H1 (cell line): ENCODE data around the gene TCEA2. TPM values are rescaled to one million over a fixed set of nuclear protein-coding genes. Genes with fewer than 3 reads are reported as not detected.

Source experiments
- CTCF ChIA-PET: fragments of 300-600 bp; sonication (Branson Sonifier 250); formaldehyde crosslinking; loops from one replicate; lab custom pipeline; 2021; ENCODE audit not compliant: partially characterized antibody; lab: Charles Lee
- POLR2A ChIA-PET: fragments of 300-600 bp; sonication (Branson Sonifier 250); formaldehyde crosslinking; loops from one replicate; lab custom pipeline; 2021; ENCODE audit warnings: inconsistent platforms; ENCODE audit not compliant: partially characterized antibody; lab: Charles Lee
- DNase-seq, 2 experiments: peaks; one replicate each; pipeline versions ENCODE4 v3.0.0 to v3.0.0-alpha.2; 2010 to 2022; ENCODE audit warnings: low spot score in 2 of 2, low read depth in 1 of 2, mixed read lengths in 1 of 2
- FAIRE-seq: peaks from 2 replicates; lab custom pipeline; 2011; peaks lifted over from hg19 to GRCh38; lab: Jason Lieb, UNC
- H2AFZ ChIP-seq: 2 replicates; pipeline ENCODE4 v1.8.1; 2012; ENCODE audit warnings: low read length, inconsistent platforms
- H2AK5ac ChIP-seq: 2 replicates; pipeline ENCODE4 v1.6.1; 2013; ENCODE audit warnings: low read depth, low read length
- H2BK120ac ChIP-seq: replicated peaks from 2 replicates; pipeline ENCODE3; 2013; ENCODE audit warnings: low read depth, low read length, inconsistent platforms
- H2BK12ac ChIP-seq: 2 replicates; pipeline ENCODE4 v1.6.1; 2013; ENCODE audit warnings: low read depth, low read length
- H2BK15ac ChIP-seq: 2 replicates; pipeline ENCODE4 v1.6.1; 2013; ENCODE audit warnings: low read length
- H2BK20ac ChIP-seq: 2 replicates; pipeline ENCODE4 v1.6.1; 2013; ENCODE audit warnings: low read length
- H2BK5ac ChIP-seq: 2 replicates; pipeline ENCODE4 v1.6.1; 2013; ENCODE audit warnings: low read depth, low read length
- H3K14ac ChIP-seq: 2 replicates; pipeline ENCODE4 v1.6.1; 2013; ENCODE audit warnings: inconsistent platforms; ENCODE audit not compliant: insufficient read length
- H3K18ac ChIP-seq: 2 replicates; pipeline ENCODE4 v1.6.1; 2013; ENCODE audit warnings: low read length; ENCODE audit errors: extremely low read depth
- H3K23ac ChIP-seq: 2 replicates; pipeline ENCODE4 v1.6.1; 2013; ENCODE audit warnings: inconsistent platforms; ENCODE audit not compliant: insufficient read length
- H3K23me2 ChIP-seq: 2 replicates; pipeline ENCODE4 v1.6.1; 2013; ENCODE audit warnings: low read depth, low read length
- H3K27ac ChIP-seq: 2 replicates; pipeline ENCODE4 v1.6.1; 2011; ENCODE audit warnings: low read depth, low read length, inconsistent platforms
- H3K27me3 ChIP-seq, 4 experiments: replicated peaks in 1 of 4; 1 replicate in 1 of 4; 2 replicates in 3 of 4; pipeline versions ENCODE4 v1.6.1 to v1.8.1; 2011 to 2013; ENCODE audit warnings: low read length in 3 of 4, mild to moderate bottlenecking in 3 of 4, inconsistent platforms in 2 of 4, mixed read lengths in 2 of 4, moderate library complexity in 1 of 4; ENCODE audit not compliant: control insufficient read depth in 3 of 4, insufficient read depth in 3 of 4; ENCODE audit errors: extremely low read depth in 1 of 4
- H3K36me3 ChIP-seq, 4 experiments: 2 replicates each; pipeline versions ENCODE4 v1.6.1 to v1.8.1; 2011 to 2013; ENCODE audit warnings: mild to moderate bottlenecking in 4 of 4, low read length in 3 of 4, moderate library complexity in 2 of 4, control low read depth in 1 of 4, inconsistent platforms in 1 of 4; ENCODE audit not compliant: insufficient read depth in 4 of 4, control insufficient read depth in 2 of 4
- H3K4ac ChIP-seq: replicated peaks from 2 replicates; pipeline ENCODE3; 2013; ENCODE audit warnings: low read length, low read depth, mixed read lengths, inconsistent platforms; ENCODE audit not compliant: insufficient read length
- H3K4me1 ChIP-seq, 4 experiments: replicated peaks in 1 of 4; 1 replicate in 1 of 4; 2 replicates in 3 of 4; pipeline versions ENCODE4 v1.6.1 to v1.8.1; 2011 to 2013; ENCODE audit warnings: low read length in 3 of 4, inconsistent platforms in 2 of 4, mixed read lengths in 1 of 4; ENCODE audit not compliant: insufficient read depth in 4 of 4, control insufficient read depth in 3 of 4
- H3K4me2 ChIP-seq, 2 experiments: 2 replicates each; pipeline versions ENCODE4 v1.6.1 to v1.8.1; 2011 to 2013; ENCODE audit warnings: low read depth in 2 of 2, low read length in 2 of 2, control low read depth in 1 of 2, inconsistent platforms in 1 of 2, mild to moderate bottlenecking in 1 of 2; ENCODE audit not compliant: insufficient read depth in 1 of 2
- H3K4me3 ChIP-seq, 4 experiments: fragments of 200-600, 300-600 bp in 1 of 4; sonication (generic), shearing (Covaris generic), sonication (Bioruptor Twin) in 1 of 4; 2 replicates each; pipeline versions ENCODE4 v1.5.1 to v1.8.1; 2011 to 2016; ENCODE audit warnings: low read length in 4 of 4, low read depth in 3 of 4, control low read depth in 2 of 4, inconsistent platforms in 2 of 4, mild to moderate bottlenecking in 2 of 4, mixed read lengths in 1 of 4, moderate library complexity in 1 of 4; ENCODE audit not compliant: insufficient read depth in 2 of 4; ENCODE audit errors: extremely low read depth in 1 of 4
- H3K56ac ChIP-seq: replicated peaks from 2 replicates; pipeline ENCODE3; 2013; ENCODE audit warnings: low read depth, mild to moderate bottlenecking, mixed read lengths, low read length, inconsistent platforms; ENCODE audit not compliant: insufficient read length
- H3K79me1 ChIP-seq: 2 replicates; pipeline ENCODE4 v1.6.1; 2013; ENCODE audit warnings: low read depth, low read length, control low read depth
- H3K79me2 ChIP-seq, 2 experiments: 2 replicates each; pipeline versions ENCODE4 v1.6.1 to v1.8.1; 2012 to 2013; ENCODE audit warnings: low read length in 2 of 2, mild to moderate bottlenecking in 2 of 2, inconsistent platforms in 1 of 2; ENCODE audit not compliant: insufficient read depth in 2 of 2, control insufficient read depth in 1 of 2
- H3K9ac ChIP-seq, 4 experiments: replicated peaks in 1 of 4; 1 replicate in 1 of 4; 2 replicates in 3 of 4; pipeline versions ENCODE4 v1.6.1 to v1.8.1; 2011 to 2013; ENCODE audit warnings: low read depth in 3 of 4, low read length in 3 of 4, control low read depth in 2 of 4, mild to moderate bottlenecking in 2 of 4, moderate library complexity in 2 of 4, inconsistent platforms in 1 of 4; ENCODE audit errors: extremely low read depth in 1 of 4
- H3K9me3 ChIP-seq, 2 experiments: 2 replicates each; pipeline versions ENCODE4 v1.6.1 to v1.8.1; 2012 to 2013; ENCODE audit warnings: mild to moderate bottlenecking in 2 of 2, moderate library complexity in 2 of 2, control low read depth in 1 of 2, inconsistent platforms in 1 of 2, low read depth in 1 of 2, low read length in 1 of 2, mixed read lengths in 1 of 2; ENCODE audit not compliant: insufficient read depth in 2 of 2
- H4K20me1 ChIP-seq, 2 experiments: replicated peaks in 1 of 2; 2 replicates each; pipeline versions ENCODE3 to v1.8.1; 2011 to 2013; ENCODE audit warnings: inconsistent platforms in 2 of 2, low read length in 2 of 2, mild to moderate bottlenecking in 1 of 2; ENCODE audit not compliant: insufficient read depth in 2 of 2, control insufficient read depth in 1 of 2
- H4K5ac ChIP-seq: 2 replicates; pipeline ENCODE4 v1.6.1; 2013; ENCODE audit warnings: low read length, low read depth, mixed read lengths, inconsistent platforms; ENCODE audit not compliant: insufficient read length
- H4K8ac ChIP-seq: 2 replicates; pipeline ENCODE4 v1.8.0; 2013; ENCODE audit warnings: mild to moderate bottlenecking, moderate library complexity, low read length, inconsistent platforms; ENCODE audit not compliant: insufficient read depth; ENCODE audit errors: extremely low read depth
- H4K91ac ChIP-seq: replicated peaks from 2 replicates; pipeline ENCODE3; 2013; ENCODE audit warnings: low read length, mixed read lengths, inconsistent platforms; ENCODE audit not compliant: insufficient read length
- CTCF ChIP-seq, 3 experiments: IDR thresholded peaks; 1 replicate in 2 of 3; 2 replicates in 1 of 3; pipeline versions ENCODE4 v1.5.1 to v1.6.1; 2011; ENCODE audit warnings: low read length in 3 of 3, mild to moderate bottlenecking in 3 of 3, inconsistent platforms in 2 of 3, low read depth in 1 of 3, moderate library complexity in 1 of 3; ENCODE audit not compliant: insufficient read depth in 1 of 3; ENCODE audit errors: control extremely low read depth in 1 of 3
- EZH2 ChIP-seq: fragments of 200-600 bp; sonication (generic); IDR thresholded peaks from 2 replicates; pipeline ENCODE4 v1.7.1; 2012; ENCODE audit warnings: low read depth, mild to moderate bottlenecking, moderate library complexity, low read length, inconsistent platforms; ENCODE audit not compliant: severe bottlenecking
- WGBS, 2 experiments: shearing (Covaris generic) in 1 of 2; methylation state at CpG; one replicate each; pipeline versions ENCODE4 v1.1.6 to v1.1.7; 2013 to 2015; ENCODE audit warnings: low lambda C conversion rate in 2 of 2, mixed read lengths in 2 of 2, inconsistent platforms in 1 of 2, low coverage in 1 of 2, missing lambda C conversion rate in 1 of 2; ENCODE audit not compliant: insufficient replicate concordance in 2 of 2, insufficient coverage in 1 of 2, insufficient read length in 1 of 2; ENCODE audit errors: extremely low coverage in 1 of 2, missing lambda C conversion rate in 1 of 2; 5-methylcytosine and 5-hydroxymethylcytosine counted together
- polyA plus RNA-seq, 7 experiments: library from polyadenylated mRNA; depleted of rRNA in 3 of 7; stranded (reverse) in 5 of 7; unstranded in 2 of 7; fragments of >200 nt in 5 of 7; fragments of 200-250 nt in 2 of 7; gene quantifications; 1 replicate in 5 of 7; 2 replicates in 1 of 7; 4 replicates in 1 of 7; pipeline versions ENCODE4 v1.2.1 to v1.2.3, GENCODE V29; 2011 to 2013; ENCODE audit warnings: missing spikeins in 2 of 7, mixed read lengths in 2 of 7
- total RNA-seq: library from RNA; stranded (reverse); fragmentation: NEBNext Ultra II Directional; extraction: Animal tissue kit (Norgen Biotek cat#: 25700); gene quantifications from 2 replicates; pipeline ENCODE4 v1.2.1, GENCODE V29; 2021

The TCEA2 gene
- total and polyA plus RNA-seq, 2 of the 8 experiments (the other 6 are each of a cell fraction or from before 2014, with no cell fraction given) = 41.4 to 42.3 TPM

- Histone ChIP-seq H4K5ac (no peak overlapping the region), H2BK15ac (no peak overlapping the region), H4K8ac (no peak overlapping the region), H3K4me3 (no peak overlapping the region; a peak in 1 of 8 replicates), H3K27ac (no peak overlapping the region), H3K23ac (no peak overlapping the region), H3K18ac (no peak overlapping the region), H3K56ac (no peak overlapping the region), H3K4me2 (peak overlapping the region in 1 of 2 experiments; percentile 88; a peak in 3 of 4 replicates), H3K79me2 (no peaks in the 10 kb centered on the region), H4K91ac (no peak overlapping the region), H3K9me3 (no peaks in the 10 kb centered on the region), H2BK5ac (0 out of 2 replicates have a peak overlapping the region, but pooled peaks have one; percentile 18), H3K4me1 (peaks cover 0 to 38% (median 20%) of the 10 kb centered on the region in 4 experiments; a peak in 6 of 7 replicates), H3K23me2 (peaks cover 22% of the 10 kb centered on the region; the same call in 1 of the 2 replicates), H3K14ac (no peak overlapping the region), H3K36me3 (no peaks in the 10 kb centered on the region), H2BK120ac (no peak overlapping the region), H3K27me3 (peaks cover 6 to 55% (median 42%) of the 10 kb centered on the region in 4 experiments), H2BK12ac (peak overlapping the region; percentile 55; the same call in 1 of the 2 replicates), H2AFZ (no peak overlapping the region), H3K9ac (no peak overlapping the region), H4K20me1 (no peaks in the 10 kb centered on the region), H2AK5ac (no peak overlapping the region), H3K79me1 (no peaks in the 10 kb centered on the region), H3K4ac (no peak overlapping the region), H2BK20ac (no peak overlapping the region)
- 30% methylated on average over 13 of the region's 13 CpGs; no CpG with 5 or more reads in 1 of the 2 experiments for WGBS, 2 experiments
- DNase-seq (peak in 1 of 2 experiments; percentile 65), FAIRE-seq (no peak)
- ChIA-PET CTCF (interaction anchor here (1.0 to 13.0 kb wide), 10 partner anchors 9 to 56 kb away, joined by 3 to 144 read pairs (median 6); partner anchors contain the start of genes SOX18 and TCEA2), POLR2A (interaction anchor here (1.1 kb wide), 1 partner anchor 10 kb away, joined by 3 read pairs; no protein-coding TSS in a partner anchor)
- TF ChIP-seq CTCF (IDR thresholded peaks at IDR 0.05; ENCODE audit: control extremely low read depth in 1 of 3, insufficient read depth in 1 of 3, low read depth in 1 of 3, low read length in 3 of 3) = no peak
- peak; percentile 16 for TF ChIP-seq EZH2
These were observed 19.2 kb downstream of the TCEA2 start for GRCh38 chr20:64082126-64082731.
